Endodermal cell (in vitro differentiated cells): Measurements from ENCODE around the gene NUP88. TPM values are rescaled to one million over a fixed set of nuclear protein-coding genes. Genes with fewer than 3 reads are reported as not detected.

ENCODE experiments used
- DNase-seq: peaks from one replicate; pipeline ENCODE4 v3.0.0-alpha.2; 2017
- H3K27ac ChIP-seq: 2 replicates; pipeline ENCODE4 v1.5.1; 2013; ENCODE audit warnings: mild to moderate bottlenecking, low read depth, low read length, moderate library complexity
- H3K27me3 ChIP-seq: 2 replicates; pipeline ENCODE4 v1.6.1; 2013; ENCODE audit warnings: mild to moderate bottlenecking, low read length, moderate library complexity; ENCODE audit not compliant: insufficient read depth, control insufficient read depth, poor library complexity, severe bottlenecking
- H3K36me3 ChIP-seq: 2 replicates; pipeline ENCODE4 v1.7.0; 2013; ENCODE audit warnings: mild to moderate bottlenecking, low read length, moderate library complexity; ENCODE audit not compliant: control insufficient read depth, insufficient read depth
- H3K4me1 ChIP-seq: one replicate; pipeline ENCODE4 v1.7.0; 2013; ENCODE audit warnings: low read length; ENCODE audit not compliant: control insufficient read depth, insufficient read depth
- H3K4me3 ChIP-seq: 2 replicates; pipeline ENCODE4 v1.5.1; 2013; ENCODE audit warnings: mild to moderate bottlenecking, low read length, moderate library complexity
- H3K9ac ChIP-seq: 2 replicates; pipeline ENCODE4 v1.6.1; 2013; ENCODE audit warnings: mild to moderate bottlenecking, low read length, moderate library complexity; ENCODE audit not compliant: poor library complexity, severe bottlenecking; ENCODE audit errors: extremely low read depth
- H3K9me3 ChIP-seq: 2 replicates; pipeline ENCODE4 v1.6.1; 2013; ENCODE audit warnings: mild to moderate bottlenecking, low read length, moderate library complexity; ENCODE audit not compliant: control insufficient read depth
- H3K27ac Mint-ChIP-seq: 2 replicates; pipeline ENCODE4 v1.8.0; 2020; ENCODE audit warnings: mixed read lengths
- H3K27me3 Mint-ChIP-seq: 2 replicates; pipeline ENCODE4 v1.8.0; 2021; ENCODE audit warnings: mild to moderate bottlenecking, mixed read lengths; ENCODE audit not compliant: insufficient read depth
- H3K36me3 Mint-ChIP-seq: 2 replicates; pipeline ENCODE4 v1.8.0; 2020; ENCODE audit warnings: low read depth, mixed read lengths
- H3K4me1 Mint-ChIP-seq: 2 replicates; pipeline ENCODE4 v1.8.0; 2020; ENCODE audit warnings: mixed read lengths
- H3K4me3 Mint-ChIP-seq: 2 replicates; pipeline ENCODE4 v1.8.0; 2020; ENCODE audit warnings: mild to moderate bottlenecking, moderate library complexity, mixed read lengths
- H3K9me3 Mint-ChIP-seq: 2 replicates; pipeline ENCODE4 v1.8.0; 2020; ENCODE audit warnings: mild to moderate bottlenecking, mixed read lengths
- CTCF ChIP-seq: fragments of 200-600 bp; sonication (generic); conservative IDR thresholded peaks from 2 replicates; pipeline ENCODE4 v1.5.0; 2021; ENCODE audit warnings: antibody characterized with exemption, mild to moderate bottlenecking
- WGBS, 2 experiments: methylation state at CpG; one replicate each; pipeline versions ENCODE4 v1.1.5 to v1.1.7; 2013; ENCODE audit warnings: missing lambda C conversion rate in 2 of 2, mixed read lengths in 1 of 2; ENCODE audit not compliant: insufficient coverage in 1 of 2, insufficient read length in 1 of 2; 5-methylcytosine and 5-hydroxymethylcytosine counted together
- total RNA-seq, 2 donors: library from RNA; stranded (reverse); fragmentation: NEBNext Ultra II Directional in 1 of 2; extraction: Animal tissue kit (Norgen Biotek cat#: 25700) in 1 of 2; gene quantifications; 2 replicates in 1 of 2; 3 replicates in 1 of 2; pipeline ENCODE4 v1.2.1, GENCODE V29; 2021

The NUP88 gene
- total RNA-seq, 2 donors from 2014 or later: 72.2 to 79.0 TPM

- WGBS, 2 experiments: 91 to 93% methylated on average over 5 to 7 of the region's 7 CpGs
- H3K4me1 ChIP-seq: no peaks in the 10 kb centered on the region
- TF ChIP-seq CTCF: no peak
- no peak overlapping the region for H3K4me3 ChIP-seq
- Mint-ChIP-seq H3K4me3 (no peak overlapping the region), H3K27ac (no peak overlapping the region), H3K4me1 (no peaks in the 10 kb centered on the region), H3K36me3 (peaks cover 38% of the 10 kb centered on the region), H3K27me3 (no peaks in the 10 kb centered on the region), H3K9me3 (no peaks in the 10 kb centered on the region)
- DNase-seq: no peak
- no peak overlapping the region for H3K9ac ChIP-seq
- H3K9me3 ChIP-seq: no peaks in the 10 kb centered on the region
- peaks cover 92% of the 10 kb centered on the region for H3K36me3 ChIP-seq
- no peak overlapping the region for H3K27ac ChIP-seq
- H3K27me3 ChIP-seq: no peaks in the 10 kb centered on the region
Observed at GRCh38 chr17:5410594-5411272, 8.7 kb downstream of the NUP88 start.

- H3K9ac ChIP-seq: no peak overlapping the region
- H3K4me1 ChIP-seq: no peaks in the 10 kb centered on the region
- no peak overlapping the region for H3K4me3 Mint-ChIP-seq
- H3K27me3 ChIP-seq: no peaks in the 10 kb centered on the region
- WGBS, 2 experiments: 67 to 72% methylated on average over 3 to 5 of the region's 5 CpGs
- no peaks in the 10 kb centered on the region for H3K9me3 ChIP-seq
- H3K4me1 Mint-ChIP-seq: no peaks in the 10 kb centered on the region
- peaks cover 41% of the 10 kb centered on the region for H3K36me3 Mint-ChIP-seq
- no peak overlapping the region for H3K27ac Mint-ChIP-seq
- no peak overlapping the region for H3K4me3 ChIP-seq
- H3K36me3 ChIP-seq: peaks cover 90% of the 10 kb centered on the region
- no peak for DNase-seq
- no peaks in the 10 kb centered on the region for H3K27me3 Mint-ChIP-seq
- no peak overlapping the region for H3K27ac ChIP-seq
- no peak for TF ChIP-seq CTCF
- no peaks in the 10 kb centered on the region for H3K9me3 Mint-ChIP-seq
Observed at GRCh38 chr17:5408186-5408585, 11.3 kb downstream of the NUP88 start.

- Histone ChIP-seq H3K9me3 (no peaks in the 10 kb centered on the region), H3K27me3 (no peaks in the 10 kb centered on the region), H3K4me1 (no peaks in the 10 kb centered on the region), H3K9ac (no peak overlapping the region), H3K4me3 (no peak overlapping the region), H3K36me3 (peaks cover 87% of the 10 kb centered on the region), H3K27ac (no peak overlapping the region)
- Mint-ChIP-seq H3K4me3 (no peak overlapping the region), H3K9me3 (no peaks in the 10 kb centered on the region), H3K4me1 (no peaks in the 10 kb centered on the region), H3K27ac (no peak overlapping the region), H3K27me3 (no peaks in the 10 kb centered on the region), H3K36me3 (peaks cover 23% of the 10 kb centered on the region)
- no peak for TF ChIP-seq CTCF
- 96 to 100% methylated on average over 2 to 4 of the region's 4 CpGs for WGBS, 2 experiments
- DNase-seq: no peak
Observed at GRCh38 chr17:5405400-5405799, 14.1 kb downstream of the NUP88 start.
